Astrocyte of the hippocampus (primary cell): ENCODE results near the gene RELCH.

Experiments used
- DNase-seq: peaks from one replicate; pipeline ENCODE4 v3.0.0; 2011; ENCODE audit warnings: low read depth, low spot score

RELCH gene

DNA sequence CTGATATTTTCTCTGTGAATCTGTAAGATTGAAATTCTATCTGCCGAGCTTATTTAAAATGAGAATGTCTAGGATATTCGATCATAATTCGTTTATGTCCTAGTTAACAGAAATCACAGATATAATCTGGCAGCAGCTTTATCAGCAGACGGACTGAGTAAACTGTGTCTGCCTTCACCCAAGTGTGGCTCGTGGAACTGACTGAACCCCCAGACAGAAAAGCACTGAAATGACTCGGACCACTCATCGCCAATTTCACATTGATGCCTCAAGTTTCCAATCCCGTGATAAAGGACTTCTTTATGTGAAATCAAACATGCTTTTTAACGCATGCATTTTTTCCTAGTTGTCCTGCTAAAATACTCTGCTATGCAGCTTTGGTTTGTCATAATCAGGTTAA is 153.9 kb downstream of the RELCH start:
- no peak for DNase-seq

DNA sequence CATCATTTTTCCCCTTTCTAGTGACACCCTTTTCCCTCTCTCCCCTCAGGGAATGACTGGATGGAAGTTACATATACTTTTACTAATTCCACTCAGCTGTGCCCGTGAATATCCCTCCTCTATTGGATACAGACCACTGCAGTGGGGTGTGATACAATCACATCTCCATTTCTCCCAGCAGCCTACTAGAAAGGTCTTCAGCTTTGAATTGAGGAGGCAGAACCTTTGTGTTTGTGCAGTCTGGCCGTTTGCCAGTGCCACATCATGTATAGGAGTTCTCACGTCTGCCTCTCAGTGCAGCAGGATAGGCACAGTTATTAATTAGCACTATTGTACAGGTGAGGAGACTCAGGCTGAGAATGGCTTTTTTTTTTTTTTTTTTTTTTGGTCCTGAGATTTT is 154.4 kb downstream of the RELCH start:
- peak; percentile 34 for DNase-seq

DNA sequence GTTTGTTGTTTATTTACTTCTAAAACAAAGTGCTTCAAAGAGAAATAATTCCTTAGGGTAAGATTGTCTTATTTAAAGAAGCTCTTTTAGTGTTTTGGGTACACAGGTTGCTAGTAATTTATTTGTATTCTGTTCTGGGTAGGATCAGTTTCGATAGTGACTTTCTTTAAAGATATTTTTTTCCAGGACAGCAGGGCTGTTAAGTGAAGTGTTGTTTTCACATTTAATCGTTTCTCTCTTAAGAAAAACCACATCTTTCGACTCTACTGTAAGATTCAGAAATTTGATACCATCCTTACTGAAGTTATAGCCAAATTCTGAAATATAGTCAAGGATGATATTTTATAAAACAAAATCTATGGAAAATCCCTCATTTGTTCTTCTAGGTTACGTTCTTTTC is 155.8 kb downstream of the RELCH start:
- DNase-seq, result no peak

- no peak for DNase-seq
These were observed 156.3 kb downstream of the RELCH start for GRCh38 chr18:62343316-62343715.

DNA sequence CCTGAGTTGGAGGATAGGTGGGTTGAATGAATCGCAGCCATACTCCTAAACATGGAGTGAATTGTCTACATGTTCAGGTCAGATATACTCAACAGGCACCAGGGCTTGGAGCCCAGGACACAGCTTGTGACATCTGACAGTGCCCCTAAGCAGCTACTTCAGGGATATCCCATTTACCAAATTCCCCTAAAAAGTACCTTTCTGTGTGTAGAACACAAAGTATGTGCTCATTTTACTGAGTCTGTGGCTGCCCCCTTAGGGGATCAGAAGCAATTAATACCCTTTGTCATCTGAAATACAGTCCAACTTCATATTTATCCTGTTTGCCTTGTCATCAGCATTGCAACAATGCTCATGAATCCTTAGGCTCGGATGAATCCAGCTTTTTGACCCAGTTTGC is 158.9 kb downstream of the RELCH start:
- DNase-seq, result no peak

GRCh38 chr18:62346333-62347088 is 159.5 kb downstream of the RELCH start:
- DNase-seq, result no peak

GRCh38 chr18:62347089-62347506 is 160.0 kb downstream of the RELCH start:
- peak; percentile 47 for DNase-seq

- no peak for DNase-seq
These were observed 161.4 kb downstream of the RELCH start for GRCh38 chr18:62348474-62348873.

GRCh38 chr18:62353170-62353569 is 166.1 kb downstream of the RELCH start:
- no peak for DNase-seq

GRCh38 chr18:62354151-62354550 is 167.1 kb downstream of the RELCH start:
- no peak for DNase-seq

DNA sequence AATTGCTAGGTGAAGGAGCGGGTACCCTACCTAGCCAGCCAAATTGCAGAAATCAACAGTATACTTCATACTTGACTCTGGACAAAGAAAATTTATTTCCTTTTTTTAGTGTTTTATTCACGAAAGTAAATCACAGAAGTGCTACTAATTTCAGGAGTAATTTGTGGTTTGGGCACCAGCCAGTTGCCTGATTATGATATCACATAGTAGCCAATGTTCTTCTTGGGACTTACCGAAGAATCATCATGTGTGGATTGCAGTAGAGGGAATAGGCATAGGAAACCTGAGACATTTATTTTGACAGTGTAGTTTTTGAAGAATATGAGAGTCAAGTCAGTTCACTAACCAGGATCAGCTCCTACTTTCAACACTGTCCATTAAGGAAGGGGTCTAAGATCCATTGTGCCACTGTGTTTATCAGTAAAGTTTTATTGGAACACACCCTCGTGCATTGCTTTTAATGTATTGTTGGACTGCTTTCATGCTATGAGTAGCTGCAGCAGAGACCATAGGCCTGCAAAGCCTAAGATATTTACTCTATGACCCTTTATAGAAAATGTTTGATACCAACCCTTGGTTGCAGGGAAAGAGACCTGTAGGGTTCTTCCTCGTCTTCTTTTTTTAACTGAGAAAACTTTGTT is 170.1 kb downstream of the RELCH start:
- DNase-seq, result no peak
